ENCODE results near the gene GPR173. TPM values are rescaled to one million over a fixed set of nuclear protein-coding genes. Genes with fewer than 3 reads are reported as not detected.

Gene GPR173
- total RNA-seq, 1 donor from 2014 or later, result 13.2 TPM

- no peak for ATAC-seq
- no peak for DNase-seq (ENCODE audit: low spot score)
- intact Hi-C loops (cut with DNase I), result no loop called here
These were observed 79.6 kb downstream of the GPR173 start for GRCh38 chrX:53128097-53128749.

Other genes with a start within 250 kb of the GPR173 start
- not detected for gene XAGE5, start 237.5 kb upstream of the GPR173 start, total RNA-seq
- gene XAGE3, start 180.7 kb upstream of the GPR173 start, total RNA-seq, result not detected
- gene FAM156B, start 151.5 kb upstream of the GPR173 start, total RNA-seq, result 21.3 TPM
- gene FAM156A, start 90.3 kb upstream of the GPR173 start, total RNA-seq, result 30.1 TPM
- gene TSPYL2, start 33.6 kb downstream of the GPR173 start, total RNA-seq, result 89.6 TPM
- 30.2 TPM for gene KANTR, start 45.4 kb downstream of the GPR173 start, total RNA-seq
- gene KDM5C, start 176.4 kb downstream of the GPR173 start, total RNA-seq, result 108 TPM
- 18.0 TPM for gene IQSEC2, start 232.8 kb downstream of the GPR173 start, total RNA-seq